MCF 10A (cell line): ENCODE data around the gene SETBP1. TPM values are rescaled to one million over a fixed set of nuclear protein-coding genes. Genes with fewer than 3 reads are reported as not detected.

Source experiments
- BruUV-seq: library from RNA; stranded (reverse); fragments of 400-500 nt; replicated peaks from 2 replicates; lab custom pipeline; 2021; lab: Mats Ljungman, UMichigan
- CTCF ChIA-PET: fragments of 300-600 bp; sonication (Branson Sonifier 250); formaldehyde crosslinking; extraction: SDS; loops from one replicate; lab custom pipeline; 2021; ENCODE audit warnings: antibody characterized with exemption, inconsistent platforms; lab: Yijun Ruan, JAX
- POLR2A ChIA-PET: fragments of 300-600, 350-650 bp; sonication (Branson Sonifier 250); formaldehyde crosslinking; extraction: SDS; loops from one replicate; lab custom pipeline; 2020; ENCODE audit warnings: antibody characterized with exemption, inconsistent platforms; lab: Yijun Ruan, JAX
- DNase-seq: peaks from one replicate; pipeline ENCODE4 v3.0.0-alpha.2; 2018; ENCODE audit not compliant: unreplicated experiment
- H3K27ac Mint-ChIP-seq: one replicate; pipeline ENCODE4 v1.8.0; 2022; ENCODE audit warnings: mild to moderate bottlenecking, low read depth, mixed read lengths; ENCODE audit not compliant: unreplicated experiment
- H3K27me3 Mint-ChIP-seq: one replicate; pipeline ENCODE4 v1.8.0; 2022; ENCODE audit warnings: mixed read lengths; ENCODE audit not compliant: insufficient read depth, unreplicated experiment
- H3K36me3 Mint-ChIP-seq: one replicate; pipeline ENCODE4 v1.8.0; 2022; ENCODE audit warnings: mild to moderate bottlenecking, moderate library complexity, mixed read lengths; ENCODE audit not compliant: insufficient read depth, unreplicated experiment
- H3K4me1 Mint-ChIP-seq: one replicate; pipeline ENCODE4 v1.8.0; 2022; ENCODE audit warnings: mixed read lengths; ENCODE audit not compliant: insufficient read depth, unreplicated experiment
- H3K4me3 Mint-ChIP-seq: one replicate; pipeline ENCODE4 v1.8.0; 2022; ENCODE audit warnings: mild to moderate bottlenecking, moderate library complexity, mixed read lengths; ENCODE audit not compliant: unreplicated experiment
- H3K9me3 Mint-ChIP-seq: one replicate; pipeline ENCODE4 v1.8.0; 2022; ENCODE audit warnings: mixed read lengths; ENCODE audit not compliant: unreplicated experiment
- intact Hi-C: fragments of 100-400 bp; cut with micrococcal nuclease; formaldehyde crosslinking; loops from 2 replicates; pipeline ENCODE4 v1.14.1; 2022
- total RNA-seq: library from RNA; stranded (reverse); gene quantifications from 2 replicates; pipeline ENCODE4 v1.2.3, GENCODE V29; 2022
- TF ChIP-seq, protein P1 (sequence below): fragments of 200-600 bp; IDR thresholded peaks from one replicate; pipeline ENCODE4 v1.8.0; 2022; ENCODE audit warnings: antibody characterized with exemption, mild to moderate bottlenecking; ENCODE audit not compliant: unreplicated experiment

SETBP1 gene
- total RNA-seq, 1 experiment from 2014 or later, result 4.8 TPM

DNA sequence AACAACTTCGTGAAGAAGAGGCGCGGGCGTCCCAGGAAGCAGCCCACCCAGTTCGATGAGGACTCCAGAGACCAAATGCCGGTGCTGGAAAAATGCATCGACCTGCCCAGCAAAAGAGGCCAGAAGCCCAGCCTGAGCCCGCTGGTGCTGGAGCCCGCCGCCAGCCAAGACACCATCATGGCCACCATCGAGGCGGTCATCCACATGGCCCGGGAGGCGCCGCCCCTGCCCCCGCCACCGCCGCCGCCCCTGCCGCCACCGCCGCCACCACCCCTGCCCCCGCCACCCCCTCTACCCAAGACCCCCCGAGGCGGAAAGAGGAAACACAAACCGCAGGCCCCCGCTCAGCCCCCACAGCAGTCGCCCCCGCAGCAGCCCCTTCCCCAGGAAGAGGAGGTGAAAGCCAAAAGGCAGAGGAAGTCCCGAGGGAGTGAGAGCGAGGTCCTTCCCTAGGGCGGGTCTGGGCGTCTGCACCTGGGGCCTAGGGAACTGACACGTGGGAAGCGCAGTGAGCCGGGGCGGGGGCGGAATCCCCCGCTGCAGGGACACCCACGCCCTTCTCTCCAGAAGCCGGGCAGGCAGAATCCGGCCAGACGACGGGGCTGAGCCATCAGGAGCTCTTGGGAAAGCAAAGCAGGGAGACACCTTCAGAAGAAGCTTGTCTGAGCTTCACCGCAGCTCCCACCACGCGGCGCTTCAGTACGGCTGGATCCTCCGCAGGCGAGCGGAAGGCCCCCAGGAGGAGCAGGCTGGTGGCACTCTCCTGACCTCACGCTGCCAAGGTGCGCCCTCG, 382.8 kb downstream of the SETBP1 start:
- no peak for DNase-seq
- Mint-ChIP-seq H3K4me1 (peaks cover 10% of the 10 kb centered on the region), H3K9me3 (no peaks in the 10 kb centered on the region), H3K36me3 (no peaks in the 10 kb centered on the region), H3K4me3 (no peak overlapping the region), H3K27me3 (no peaks in the 10 kb centered on the region), H3K27ac (no peak overlapping the region)
- intact Hi-C loops, result no loop called here
- no TSS peak for BruUV-seq
- ChIA-PET POLR2A (no interaction called here), CTCF (no interaction called here)
- TF ChIP-seq, protein P1, sequence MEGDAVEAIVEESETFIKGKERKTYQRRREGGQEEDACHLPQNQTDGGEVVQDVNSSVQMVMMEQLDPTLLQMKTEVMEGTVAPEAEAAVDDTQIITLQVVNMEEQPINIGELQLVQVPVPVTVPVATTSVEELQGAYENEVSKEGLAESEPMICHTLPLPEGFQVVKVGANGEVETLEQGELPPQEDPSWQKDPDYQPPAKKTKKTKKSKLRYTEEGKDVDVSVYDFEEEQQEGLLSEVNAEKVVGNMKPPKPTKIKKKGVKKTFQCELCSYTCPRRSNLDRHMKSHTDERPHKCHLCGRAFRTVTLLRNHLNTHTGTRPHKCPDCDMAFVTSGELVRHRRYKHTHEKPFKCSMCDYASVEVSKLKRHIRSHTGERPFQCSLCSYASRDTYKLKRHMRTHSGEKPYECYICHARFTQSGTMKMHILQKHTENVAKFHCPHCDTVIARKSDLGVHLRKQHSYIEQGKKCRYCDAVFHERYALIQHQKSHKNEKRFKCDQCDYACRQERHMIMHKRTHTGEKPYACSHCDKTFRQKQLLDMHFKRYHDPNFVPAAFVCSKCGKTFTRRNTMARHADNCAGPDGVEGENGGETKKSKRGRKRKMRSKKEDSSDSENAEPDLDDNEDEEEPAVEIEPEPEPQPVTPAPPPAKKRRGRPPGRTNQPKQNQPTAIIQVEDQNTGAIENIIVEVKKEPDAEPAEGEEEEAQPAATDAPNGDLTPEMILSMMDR, result no peak

DNA sequence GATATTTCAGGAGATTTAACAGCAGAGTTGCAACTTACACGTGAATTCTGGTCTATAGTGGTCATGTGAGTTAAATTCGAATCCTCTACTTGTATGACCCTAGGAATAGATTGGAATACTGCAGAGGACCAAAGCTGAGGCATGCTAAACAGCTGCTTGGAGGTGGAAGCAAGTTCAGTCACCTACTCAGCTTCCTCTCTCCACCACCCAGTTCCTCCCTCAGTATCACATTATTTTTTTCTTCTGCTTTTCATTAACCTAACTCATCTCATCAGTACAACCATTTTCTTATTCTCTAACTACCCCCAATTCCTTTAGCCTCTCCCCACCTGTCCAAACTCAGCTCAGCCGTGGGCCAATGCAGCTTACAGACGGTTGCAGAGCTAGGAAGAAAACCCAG, 385.5 kb downstream of the SETBP1 start:
- BruUV-seq, result no TSS peak
- no peak overlapping the region for H3K27ac Mint-ChIP-seq
- no peaks in the 10 kb centered on the region for H3K4me1 Mint-ChIP-seq
- DNase-seq, result no peak
- no peaks in the 10 kb centered on the region for H3K27me3 Mint-ChIP-seq
- H3K36me3 Mint-ChIP-seq, result no peaks in the 10 kb centered on the region
- CTCF ChIA-PET, result interaction anchor here (0.6 kb wide), 2 partner anchors 12 to 1063 kb away, joined by 3 to 4 read pairs; no protein-coding TSS in a partner anchor
- POLR2A ChIA-PET, result no interaction called here
- intact Hi-C loops, result no loop called here
- TF ChIP-seq, protein P1, result no peak
- H3K4me3 Mint-ChIP-seq, result no peak overlapping the region
- H3K9me3 Mint-ChIP-seq, result no peaks in the 10 kb centered on the region

DNA sequence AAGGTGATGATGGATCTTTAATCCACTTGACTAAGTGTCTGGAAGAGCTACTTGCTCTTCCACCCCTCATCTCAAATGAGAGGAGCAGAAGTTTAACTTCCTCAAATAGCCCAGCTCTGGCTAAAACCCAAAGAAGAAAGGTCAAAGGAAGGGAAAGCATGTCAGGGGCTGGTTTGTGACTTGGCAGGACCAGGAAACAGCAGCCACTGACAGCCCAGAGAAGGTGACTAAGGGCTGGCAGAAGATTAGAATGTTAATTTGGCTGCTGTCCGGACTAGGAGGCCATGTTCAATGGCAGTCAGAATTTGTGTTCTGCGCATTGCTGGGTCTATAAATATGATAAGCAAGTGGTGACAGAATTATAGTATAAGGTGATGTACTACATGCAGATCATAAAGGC, 386.2 kb downstream of the SETBP1 start:
- intact Hi-C loops, result no loop called here
- H3K9me3 Mint-ChIP-seq, result no peaks in the 10 kb centered on the region
- no peak overlapping the region for H3K4me3 Mint-ChIP-seq
- CTCF ChIA-PET, result no interaction called here
- BruUV-seq, result no TSS peak
- H3K27me3 Mint-ChIP-seq, result no peaks in the 10 kb centered on the region
- H3K4me1 Mint-ChIP-seq, result no peaks in the 10 kb centered on the region
- no peaks in the 10 kb centered on the region for H3K36me3 Mint-ChIP-seq
- no peak overlapping the region for H3K27ac Mint-ChIP-seq
- DNase-seq, result no peak
- POLR2A ChIA-PET, result no interaction called here
- TF ChIP-seq, protein P1, result no peak

DNA sequence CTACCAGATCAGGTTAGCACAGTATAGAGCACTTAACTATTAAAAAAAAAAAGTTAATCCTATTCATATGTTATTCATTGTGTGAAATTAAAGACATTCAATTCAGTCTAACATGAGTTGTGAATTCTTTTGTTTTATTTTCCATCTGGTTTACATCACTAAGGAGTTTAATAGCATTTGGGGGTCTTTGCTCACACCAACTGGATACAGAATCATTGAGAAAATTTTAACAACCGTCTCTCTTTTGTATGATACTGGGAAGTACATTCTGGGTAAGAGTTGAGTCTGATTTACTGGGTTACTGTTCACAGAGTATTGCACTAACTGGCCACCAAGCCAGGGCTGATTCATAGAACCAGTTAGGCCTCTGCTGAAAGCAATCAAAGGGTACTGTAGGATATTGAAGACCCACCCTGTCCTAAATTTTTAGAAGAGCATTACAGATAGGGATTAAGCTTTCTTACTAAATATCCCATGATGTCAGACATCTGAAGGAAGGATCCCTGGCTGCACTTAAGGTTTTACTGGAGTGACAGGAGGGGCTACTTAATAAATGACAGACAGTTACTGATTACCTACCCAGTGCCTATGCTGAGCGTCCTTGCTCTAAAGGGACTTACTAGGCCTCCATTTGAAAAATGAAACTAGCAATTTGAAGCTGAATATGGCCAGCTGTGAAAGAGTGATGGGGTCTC, 387.9 kb downstream of the SETBP1 start:
- H3K4me3 Mint-ChIP-seq, result no peak overlapping the region
- intact Hi-C loops, result no loop called here
- no peaks in the 10 kb centered on the region for H3K9me3 Mint-ChIP-seq
- TF ChIP-seq, protein P1, result no peak
- H3K27me3 Mint-ChIP-seq, result no peaks in the 10 kb centered on the region
- ChIA-PET CTCF (no interaction called here), POLR2A (no interaction called here)
- DNase-seq, result no peak
- H3K27ac Mint-ChIP-seq, result no peak overlapping the region
- no peaks in the 10 kb centered on the region for H3K36me3 Mint-ChIP-seq
- no TSS peak for BruUV-seq
- no peaks in the 10 kb centered on the region for H3K4me1 Mint-ChIP-seq
